Uterus (tissue), 2 donors: ENCODE measurements around the gene PTPRM.

ENCODE experiments used
- CTCF ChIP-seq, 4 experiments: fragments of 200-600 bp in 2 of 4; fragments of 450-650 bp in 2 of 4; sonication (generic) in 2 of 4; IDR thresholded peaks; one replicate each; pipeline ENCODE4 v1.5.1; 2016 to 2019; ENCODE audit warnings: antibody characterized with exemption in 4 of 4, mild to moderate bottlenecking in 2 of 4, moderate library complexity in 1 of 4
- POLR2A ChIP-seq, 2 donors: fragments of 450-650 bp; IDR thresholded peaks; one replicate each; pipeline ENCODE4 v1.6.1; 2016; ENCODE audit warnings: antibody characterized with exemption in 2 of 2, mild to moderate bottlenecking in 1 of 2, moderate library complexity in 1 of 2

- no peak for TF ChIP-seq POLR2A (IDR thresholded peaks at IDR 0.05)
- no peak for TF ChIP-seq CTCF (IDR thresholded peaks at IDR 0.05)
These were observed 723.8 kb downstream of the PTPRM start for GRCh38 chr18:8290913-8291312.
